SH-SY5Y (cell line): ENCODE data around the gene LRRC38.

Experiments used
- GATA2 ChIP-seq: IDR thresholded peaks from 2 replicates; pipeline ENCODE4 v1.6.1; 2011; ENCODE audit warnings: mild to moderate bottlenecking, low read depth, low read length
- GATA3 ChIP-seq: IDR thresholded peaks from 2 replicates; pipeline ENCODE4 v1.6.1; 2011; ENCODE audit warnings: low read depth, mild to moderate bottlenecking, low read length, moderate library complexity

LRRC38 gene

GRCh38 chr1:13456904-13457532 is 56.8 kb downstream of the LRRC38 start:
- TF ChIP-seq GATA3, result no peak

GRCh38 chr1:13451399-13451965 is 62.3 kb downstream of the LRRC38 start:
- TF ChIP-seq GATA3 (no peak), GATA2 (no peak)

- TF ChIP-seq GATA2 (no peak), GATA3 (no peak)
These were observed 63.6 kb downstream of the LRRC38 start for GRCh38 chr1:13450204-13450603.

GRCh38 chr1:13443335-13443979 is 70.3 kb downstream of the LRRC38 start:
- TF ChIP-seq GATA3 (no peak), GATA2 (no peak)

- TF ChIP-seq GATA2 (no peak), GATA3 (no peak)
These were observed 78.3 kb downstream of the LRRC38 start for GRCh38 chr1:13435458-13435857.

GRCh38 chr1:13432251-13432650 is 81.6 kb downstream of the LRRC38 start:
- TF ChIP-seq GATA2 (no peak), GATA3 (no peak)

- TF ChIP-seq GATA2, result no peak
- TF ChIP-seq GATA3, result no peak
These were observed 83.3 kb downstream of the LRRC38 start for GRCh38 chr1:13430495-13430894.
